Skin of body (tissue), 3 donors: ENCODE results near the gene LAMP2. TPM values are rescaled to one million over a fixed set of nuclear protein-coding genes. Genes with fewer than 3 reads are reported as not detected.

Experiments
- DNase-seq: peaks from one replicate; lab custom pipeline; 2025; lab: John Stamatoyannopoulos, UW
- small RNA-seq: library from RNA; depleted of rRNA; stranded (forward); fragments of <200 nt; gene quantifications from one replicate; pipeline ENCODE3, GENCODE V24; 2014; ENCODE audit warnings: low replicate concordance
- total RNA-seq: library from RNA; depleted of rRNA; stranded (reverse); fragments of >200 nt; gene quantifications from one replicate; pipeline ENCODE4 v1.2.3, GENCODE V29; 2014

LAMP2 gene
- total RNA-seq, 1 donor from 2014 or later, result 102 TPM

- DNase-seq, result peak; percentile 1
These were observed 11.3 kb downstream of the LAMP2 start for GRCh38 chrX:120457766-120458180.

DNA sequence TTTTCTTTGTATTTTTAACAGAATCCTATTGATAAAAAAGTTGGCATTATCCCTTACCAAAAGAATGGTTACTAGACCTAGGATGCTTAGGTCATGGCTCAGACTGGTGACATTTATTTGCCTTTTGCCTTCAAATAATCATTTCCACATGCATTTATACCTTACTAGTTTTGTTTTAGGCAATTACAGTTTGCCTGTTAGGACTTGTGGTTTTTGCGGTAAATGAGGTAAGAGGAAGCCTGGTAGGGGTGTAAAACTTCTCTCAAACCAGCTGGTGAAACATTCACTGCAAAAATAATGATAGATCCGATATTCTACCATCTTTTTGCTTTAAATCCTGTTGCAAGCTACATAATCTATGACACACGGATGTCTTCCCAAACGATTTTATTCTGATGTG, 12.1 kb downstream of the LAMP2 start:
- no peak for DNase-seq

GRCh38 chrX:120453985-120454384, 15.1 kb downstream of the LAMP2 start:
- DNase-seq, result no peak

- peak; percentile 27 for DNase-seq
These were observed 17.0 kb downstream of the LAMP2 start for GRCh38 chrX:120452131-120452530.

- no peak for DNase-seq
These were observed 18.9 kb downstream of the LAMP2 start for GRCh38 chrX:120450163-120450562.

GRCh38 chrX:120446498-120446897, 22.6 kb downstream of the LAMP2 start:
- peak; percentile 26 for DNase-seq

GRCh38 chrX:120439921-120440320, 29.2 kb downstream of the LAMP2 start:
- no peak for DNase-seq

- no peak for DNase-seq
These were observed 39.1 kb downstream of the LAMP2 start for GRCh38 chrX:120429776-120430540.

- DNase-seq, result no peak
These were observed 40.8 kb downstream of the LAMP2 start for GRCh38 chrX:120428309-120428708.

- no peak for DNase-seq
These were observed 42.5 kb downstream of the LAMP2 start for GRCh38 chrX:120426599-120426998.

DNA sequence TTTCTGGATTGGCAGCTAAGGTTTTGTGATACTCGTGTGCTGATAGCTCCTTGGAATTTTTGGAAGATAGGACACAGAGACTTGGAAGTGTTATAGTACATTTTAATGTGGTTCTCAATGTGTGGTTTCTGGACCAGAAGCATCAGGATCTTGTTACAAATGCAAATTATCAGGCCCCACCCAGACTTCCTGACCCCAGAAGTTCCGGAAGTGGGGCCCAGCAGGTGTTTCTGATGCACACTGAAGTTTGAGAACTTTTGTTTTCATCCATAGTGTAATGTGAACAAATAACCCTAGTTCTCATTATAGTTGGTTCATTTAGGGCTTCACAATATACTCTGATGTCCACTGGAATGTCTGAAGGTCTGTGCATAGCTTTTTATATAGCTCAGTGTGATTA, 49.6 kb downstream of the LAMP2 start:
- no peak for DNase-seq

- no peak for DNase-seq
These were observed 60.9 kb downstream of the LAMP2 start for GRCh38 chrX:120408168-120408567.

DNA sequence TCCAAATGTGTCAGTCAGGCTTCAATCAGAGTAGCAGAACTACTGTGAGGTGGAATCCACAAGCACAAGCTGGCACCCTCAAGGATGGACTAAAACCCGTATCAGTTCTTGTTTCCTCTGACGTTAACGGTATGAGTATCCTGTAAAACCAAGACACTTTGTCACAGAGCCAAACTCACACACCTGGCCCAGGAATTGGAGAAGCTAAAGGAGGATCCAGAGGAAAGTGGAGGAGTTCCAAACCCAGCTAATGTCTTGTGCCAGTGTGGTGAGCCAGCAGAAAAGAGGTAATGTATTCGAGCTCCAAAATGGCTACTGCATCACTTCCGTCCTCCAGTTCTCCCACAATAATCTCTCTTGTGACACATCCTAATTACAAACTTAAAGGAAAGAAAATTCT, 62.5 kb downstream of the LAMP2 start:
- no peak for DNase-seq

DNA sequence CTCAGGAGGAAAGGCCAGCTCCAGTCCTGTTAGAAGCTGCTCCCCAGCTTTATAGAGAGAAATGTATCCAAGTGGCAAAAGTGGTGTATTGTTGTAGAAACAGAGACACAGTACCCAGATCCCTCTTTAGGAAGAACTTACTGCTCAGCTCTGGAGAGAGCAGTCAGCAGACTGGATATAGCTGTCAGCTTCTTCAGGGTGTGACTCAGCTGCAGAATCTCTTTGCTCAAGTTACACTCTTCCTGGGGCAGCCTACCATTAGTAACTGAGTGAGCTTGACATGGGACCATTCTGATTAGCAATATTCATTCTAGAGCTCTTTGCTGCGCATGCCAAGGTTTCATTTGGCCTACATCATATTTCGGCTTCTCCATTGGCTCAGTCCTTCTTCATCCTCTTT, 66.7 kb downstream of the LAMP2 start:
- DNase-seq, result no peak

DNA sequence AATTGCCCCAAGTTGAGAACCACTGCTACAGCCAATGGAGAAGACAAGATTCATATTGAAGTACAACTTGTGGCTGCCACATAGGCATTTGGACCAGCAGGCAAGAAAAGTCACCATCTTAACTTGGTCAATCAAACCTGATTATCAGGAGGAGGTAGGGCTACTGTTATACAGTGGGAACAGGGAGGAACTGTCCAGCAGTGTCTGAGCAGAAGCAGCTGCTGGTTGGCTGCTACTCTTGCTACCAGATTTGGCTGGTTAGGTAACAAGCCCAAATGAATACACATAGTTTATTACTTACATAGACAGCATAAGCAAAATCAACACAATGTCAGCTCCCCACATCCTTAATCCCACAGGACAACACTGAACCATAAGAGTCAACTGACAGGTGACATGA, 67.8 kb downstream of the LAMP2 start:
- DNase-seq, result no peak

GRCh38 chrX:120380699-120381098, 88.4 kb downstream of the LAMP2 start:
- no peak for DNase-seq

DNA sequence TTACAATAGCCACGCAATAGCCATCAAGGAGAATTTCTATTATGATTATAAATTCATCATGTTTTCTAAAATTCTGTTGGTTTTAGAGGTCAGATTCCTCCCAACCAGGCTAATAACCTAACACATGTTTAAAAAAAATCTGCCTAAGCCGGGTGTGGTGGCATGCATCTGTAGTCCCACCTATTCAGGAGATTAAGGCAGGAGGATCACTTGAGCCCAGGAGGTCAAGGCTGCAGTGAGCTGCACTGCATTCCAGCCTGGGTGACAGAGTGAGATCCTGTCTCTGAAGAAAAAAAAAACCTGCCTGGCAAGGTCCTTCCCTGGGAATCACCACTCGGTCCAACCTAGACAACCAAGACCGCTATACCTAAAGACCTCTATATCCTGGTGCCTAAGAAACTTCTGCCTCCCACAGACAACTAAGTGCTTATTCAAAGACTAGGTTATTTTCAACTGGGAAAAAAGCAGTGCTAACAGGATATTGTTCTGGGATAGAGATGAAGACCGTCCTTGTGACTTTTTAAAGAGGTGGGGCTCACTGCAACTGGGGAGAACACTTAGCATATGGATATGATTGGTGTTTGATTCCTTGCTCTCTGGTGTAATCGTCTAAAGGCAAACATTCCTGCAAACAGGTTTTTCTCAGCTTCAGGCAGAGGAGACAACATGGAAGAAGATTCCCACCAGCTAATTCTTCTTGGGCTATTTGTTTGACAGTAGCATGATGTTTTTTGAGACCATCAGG, 89.0 kb downstream of the LAMP2 start:
- DNase-seq, result no peak

DNA sequence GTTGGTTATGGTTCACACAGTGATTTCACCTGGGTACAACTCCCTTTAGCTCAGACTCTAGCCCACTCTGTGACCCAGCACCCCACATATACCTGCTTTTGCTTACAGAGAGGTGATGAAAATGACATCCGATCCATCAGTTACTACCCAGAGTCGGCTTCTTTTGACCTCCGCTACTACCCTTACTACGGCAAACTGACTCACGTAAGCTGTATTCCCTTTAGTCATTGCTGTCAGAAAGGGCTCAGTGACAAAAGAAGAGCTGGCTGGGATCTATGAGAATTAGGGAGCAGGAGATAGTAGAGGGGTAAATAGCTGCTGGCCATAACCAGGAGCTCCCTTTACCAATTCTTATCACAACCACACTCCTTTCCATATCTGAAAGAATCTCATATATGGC, 90.5 kb downstream of the LAMP2 start:
- DNase-seq, result no peak

Small RNA genes within 50 kb of the gene (small RNA-seq; reads per million reads assigned to genes)
- not detected for gene RNU7-37P

Other genes with a start within 250 kb of the LAMP2 start
- 19.3 TPM for gene ZBTB33, start 218.5 kb downstream of the LAMP2 start, total RNA-seq
- gene TMEM255A, start 157.8 kb downstream of the LAMP2 start, total RNA-seq, result 0.69 TPM
- gene ATP1B4, start 107.2 kb downstream of the LAMP2 start, total RNA-seq, result 25.9 TPM
- 39.0 TPM for gene CUL4B, start 91.7 kb upstream of the LAMP2 start, total RNA-seq
- gene MCTS1, start 134.8 kb upstream of the LAMP2 start, total RNA-seq, result 28.7 TPM
- gene C1GALT1C1, start 160.8 kb upstream of the LAMP2 start, total RNA-seq, result 28.5 TPM